B cell (primary cell): Measurements from ENCODE around the gene ENTHD1. TPM values are rescaled to one million over a fixed set of nuclear protein-coding genes. Genes with fewer than 3 reads are reported as not detected.

Source experiments
- ATAC-seq: fragments of 200-7000 bp; cut with Tn5 transposase; one replicate; pipeline ENCODE4 v1.10.0; 2021; ENCODE audit warnings: low read depth, mild to moderate bottlenecking, moderate number of reproducible peaks, moderate library complexity
- CTCF ChIA-PET: fragments of 350-600 bp; sonication (Branson Sonifier 250); formaldehyde crosslinking; loops from one replicate; lab custom pipeline; 2021; ENCODE audit warnings: antibody characterized with exemption, inconsistent platforms; lab: Charles Lee
- POLR2A ChIA-PET: fragments of 350-600 bp; sonication (Branson Sonifier 250); formaldehyde crosslinking; loops from one replicate; lab custom pipeline; 2021; ENCODE audit warnings: antibody characterized with exemption; lab: Charles Lee
- DNase-seq: peaks from one replicate; pipeline ENCODE4 v3.0.0; 2013
- H2AFZ ChIP-seq: 2 replicates; pipeline ENCODE4 v1.6.1; 2012; ENCODE audit warnings: mild to moderate bottlenecking, low read depth, low read length; ENCODE audit not compliant: insufficient read depth, poor library complexity, severe bottlenecking
- H3K27ac ChIP-seq, 2 donors: 1 replicate in 1 of 2; 2 replicates in 1 of 2; pipeline ENCODE4 v1.5.1; 2012 to 2013; ENCODE audit warnings: low read length in 2 of 2, mild to moderate bottlenecking in 2 of 2, moderate library complexity in 1 of 2
- H3K27me3 ChIP-seq, 4 experiments: fragments of 200-600 bp in 1 of 4; sonication (generic) in 1 of 4; replicated peaks in 1 of 4; 1 replicate in 2 of 4; 2 replicates in 2 of 4; pipeline versions ENCODE4 v1.6.1 to v1.7.0; 2013 to 2016; ENCODE audit warnings: low read length in 3 of 4, mild to moderate bottlenecking in 2 of 4, mixed read lengths in 1 of 4, moderate library complexity in 1 of 4; ENCODE audit not compliant: insufficient read depth in 4 of 4, control insufficient read depth in 3 of 4; ENCODE audit errors: control extremely low read depth in 1 of 4
- H3K36me3 ChIP-seq, 2 experiments: replicated peaks in 1 of 2; 1 replicate in 1 of 2; 2 replicates in 1 of 2; pipeline versions ENCODE4 v1.6.1 to v1.7.1; 2013; ENCODE audit warnings: low read length in 1 of 2; ENCODE audit not compliant: insufficient read depth in 2 of 2, control insufficient read depth in 1 of 2; ENCODE audit errors: control extremely low read depth in 1 of 2, extremely low read depth in 1 of 2
- H3K4me1 ChIP-seq, 2 donors: fragments of 200-600 bp in 1 of 2; sonication (generic) in 1 of 2; 1 replicate in 1 of 2; 2 replicates in 1 of 2; pipeline versions ENCODE4 v1.5.1 to v1.6.1; 2013 to 2017; ENCODE audit warnings: low read length in 2 of 2; ENCODE audit not compliant: control insufficient read depth in 2 of 2, insufficient read depth in 2 of 2
- H3K4me2 ChIP-seq: replicated peaks from 2 replicates; pipeline ENCODE3; 2012; ENCODE audit warnings: mild to moderate bottlenecking, low read depth, low read length; ENCODE audit not compliant: poor library complexity, severe bottlenecking
- H3K4me3 ChIP-seq, 5 experiments: fragments of 200-600 bp in 1 of 5; sonication (generic) in 1 of 5; 1 replicate in 3 of 5; 2 replicates in 2 of 5; pipeline versions ENCODE4 v1.5.1 to v1.7.0; 2011 to 2016; ENCODE audit warnings: low read length in 4 of 5, mild to moderate bottlenecking in 4 of 5, low read depth in 2 of 5, control low read depth in 1 of 5, moderate library complexity in 1 of 5; ENCODE audit not compliant: insufficient read depth in 1 of 5; ENCODE audit errors: control extremely low read depth in 1 of 5, extremely low read depth in 1 of 5
- H3K79me2 ChIP-seq: fragments of 200-600 bp; sonication (generic); one replicate; pipeline ENCODE4 v1.6.0; 2016; ENCODE audit warnings: low read length; ENCODE audit not compliant: control insufficient read depth, insufficient read depth
- H3K9ac ChIP-seq: fragments of 200-600 bp; sonication (generic); 2 replicates; pipeline ENCODE4 v1.6.1; 2017; ENCODE audit warnings: mild to moderate bottlenecking, low read length, moderate library complexity
- H3K9me3 ChIP-seq, 3 donors: one replicate each; pipeline versions ENCODE4 v1.6.1 to v1.7.1; 2013; ENCODE audit warnings: low read length in 2 of 3; ENCODE audit not compliant: control insufficient read depth in 2 of 3, insufficient read depth in 1 of 3; ENCODE audit errors: control extremely low read depth in 1 of 3
- H4K20me1 ChIP-seq: 2 replicates; pipeline ENCODE4 v1.6.0; 2012; ENCODE audit warnings: mild to moderate bottlenecking, low read length; ENCODE audit not compliant: insufficient read depth, control insufficient read depth, poor library complexity, severe bottlenecking
- H3K27ac Mint-ChIP-seq: one replicate; pipeline ENCODE4 v1.8.0; 2021; ENCODE audit warnings: mixed read lengths
- H3K27me3 Mint-ChIP-seq: one replicate; pipeline ENCODE4 v1.8.0; 2021; ENCODE audit warnings: mixed read lengths
- H3K4me1 Mint-ChIP-seq: one replicate; pipeline ENCODE4 v1.8.0; 2021; ENCODE audit warnings: mixed read lengths
- H3K4me3 Mint-ChIP-seq: one replicate; pipeline ENCODE4 v1.8.0; 2021; ENCODE audit warnings: mixed read lengths
- H3K9me3 Mint-ChIP-seq: one replicate; pipeline ENCODE4 v1.8.0; 2022; ENCODE audit warnings: mixed read lengths; ENCODE audit not compliant: insufficient read depth
- EZH2 ChIP-seq: IDR thresholded peaks from 2 replicates; pipeline ENCODE4 v1.6.1; 2012; ENCODE audit warnings: borderline replicate concordance, low read depth, mild to moderate bottlenecking, moderate library complexity, low read length; ENCODE audit not compliant: insufficient read depth, poor library complexity, severe bottlenecking
- whole genome bisulfite sequencing: methylation state at CpG from one replicate; pipeline ENCODE4 v1.1.5; 2013; ENCODE audit warnings: missing lambda C conversion rate; ENCODE audit not compliant: insufficient coverage; 5-methylcytosine and 5-hydroxymethylcytosine counted together
- intact Hi-C: fragments of 100-400 bp; cut with micrococcal nuclease; formaldehyde crosslinking; loops from one replicate; pipeline ENCODE4 v1.10.0; 2022
- polyA plus RNA-seq: library from polyadenylated mRNA; depleted of rRNA; stranded (reverse); fragments of >200 nt; gene quantifications from 2 replicates; pipeline ENCODE4 v1.2.3, GENCODE V29; 2012
- total RNA-seq, 2 donors: library from RNA; stranded (reverse); fragments of 120-200 nt in 1 of 2; gene quantifications; 1 replicate in 1 of 2; 2 replicates in 1 of 2; pipeline versions ENCODE4 v1.2.3 to v1.2.4, GENCODE V29; 2013 to 2022
- TF ChIP-seq, protein P1 (sequence below): fragments of 200-600 bp; IDR thresholded peaks from one replicate; pipeline ENCODE4 v1.8.0; 2022; ENCODE audit warnings: antibody characterized with exemption, mild to moderate bottlenecking

The ENTHD1 gene
- total and polyA plus RNA-seq, 2 donors (not counting 1 experiment from before 2014, with no cell fraction given), result not detected

DNA sequence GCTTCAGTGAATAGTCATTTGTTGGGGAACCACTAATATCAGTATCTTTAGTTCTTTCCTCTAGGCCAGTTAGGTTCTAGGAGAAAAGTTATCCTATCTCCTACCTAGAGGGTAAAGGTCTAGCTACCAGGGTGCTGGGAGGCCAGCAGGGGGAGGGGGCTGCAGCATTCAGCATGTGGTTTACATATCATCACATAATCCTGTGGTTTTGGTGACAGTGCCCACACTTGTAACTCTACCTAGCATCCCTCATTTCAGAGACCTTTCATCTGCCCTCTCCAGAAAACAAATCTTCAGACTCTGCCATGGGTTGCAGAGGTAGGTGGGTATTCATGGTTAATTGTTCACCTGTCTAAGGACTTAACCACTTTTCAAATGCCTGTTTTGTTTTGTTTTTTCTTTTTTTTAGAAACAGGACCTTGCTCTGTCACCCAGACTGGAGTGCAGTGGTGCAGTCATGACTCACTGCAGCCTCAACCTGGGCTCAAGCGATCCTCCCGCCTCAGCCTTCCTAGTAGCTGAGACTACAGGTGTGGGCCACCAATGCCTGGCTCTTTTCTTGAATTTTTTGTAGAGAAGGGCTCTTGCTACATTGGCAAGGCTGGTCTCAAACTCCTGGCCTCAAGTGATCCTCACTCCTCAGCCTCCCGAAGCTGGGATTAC is 146.8 kb downstream of the ENTHD1 start:
- Histone ChIP-seq H3K36me3 (no peaks in the 10 kb centered on the region), H3K27me3 (no peaks in the 10 kb centered on the region), H3K9ac (no peak overlapping the region), H3K4me3 (no peak overlapping the region), H3K79me2 (no peaks in the 10 kb centered on the region), H3K4me1 (peaks cover 14 to 22% of the 10 kb centered on the region in 2 donors), H4K20me1 (no peaks in the 10 kb centered on the region), H3K4me2 (no peak overlapping the region), H3K9me3 (peaks cover 0 to 16% (median 0%) of the 10 kb centered on the region in 3 donors), H2AFZ (no peak overlapping the region), H3K27ac (peak overlapping the region in 1 of 2 donors; percentile 37)
- H3K4me1 Mint-ChIP-seq, result peaks cover 21% of the 10 kb centered on the region
- intact Hi-C loops, result no loop called here
- H3K27me3 Mint-ChIP-seq, result no peaks in the 10 kb centered on the region
- H3K9me3 Mint-ChIP-seq, result no peaks in the 10 kb centered on the region
- no peak overlapping the region for H3K27ac Mint-ChIP-seq
- DNase-seq, result no peak
- WGBS, result 95% methylated on average over 2 of the region's 3 CpGs
- ATAC-seq, result no peak
- POLR2A ChIA-PET, result no interaction called here
- CTCF ChIA-PET, result no interaction called here
- TF ChIP-seq EZH2, result no peak
- TF ChIP-seq, protein P1, sequence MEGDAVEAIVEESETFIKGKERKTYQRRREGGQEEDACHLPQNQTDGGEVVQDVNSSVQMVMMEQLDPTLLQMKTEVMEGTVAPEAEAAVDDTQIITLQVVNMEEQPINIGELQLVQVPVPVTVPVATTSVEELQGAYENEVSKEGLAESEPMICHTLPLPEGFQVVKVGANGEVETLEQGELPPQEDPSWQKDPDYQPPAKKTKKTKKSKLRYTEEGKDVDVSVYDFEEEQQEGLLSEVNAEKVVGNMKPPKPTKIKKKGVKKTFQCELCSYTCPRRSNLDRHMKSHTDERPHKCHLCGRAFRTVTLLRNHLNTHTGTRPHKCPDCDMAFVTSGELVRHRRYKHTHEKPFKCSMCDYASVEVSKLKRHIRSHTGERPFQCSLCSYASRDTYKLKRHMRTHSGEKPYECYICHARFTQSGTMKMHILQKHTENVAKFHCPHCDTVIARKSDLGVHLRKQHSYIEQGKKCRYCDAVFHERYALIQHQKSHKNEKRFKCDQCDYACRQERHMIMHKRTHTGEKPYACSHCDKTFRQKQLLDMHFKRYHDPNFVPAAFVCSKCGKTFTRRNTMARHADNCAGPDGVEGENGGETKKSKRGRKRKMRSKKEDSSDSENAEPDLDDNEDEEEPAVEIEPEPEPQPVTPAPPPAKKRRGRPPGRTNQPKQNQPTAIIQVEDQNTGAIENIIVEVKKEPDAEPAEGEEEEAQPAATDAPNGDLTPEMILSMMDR, result no peak
- H3K4me3 Mint-ChIP-seq, result no peak overlapping the region

DNA sequence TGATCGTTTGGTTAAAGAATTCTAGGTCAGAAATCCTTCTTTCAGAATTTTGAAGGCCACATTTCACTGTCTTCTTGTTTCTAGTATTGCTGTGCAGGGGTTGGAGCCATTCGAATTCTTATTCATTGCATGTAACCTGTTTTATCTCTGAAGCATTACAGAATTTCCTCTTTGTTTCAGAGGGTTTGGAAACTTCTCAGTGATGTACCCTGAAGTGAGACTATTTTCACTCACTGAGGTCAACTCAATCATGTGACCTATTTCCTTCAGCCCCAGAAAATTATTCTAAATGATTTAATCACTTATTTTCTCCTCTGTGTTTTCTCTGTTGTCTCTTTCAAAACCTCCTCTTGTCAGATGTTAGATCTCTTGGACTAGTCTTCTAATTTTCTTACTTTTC is 147.8 kb downstream of the ENTHD1 start:
- H3K9me3 Mint-ChIP-seq, result peaks cover 4% of the 10 kb centered on the region
- Histone ChIP-seq H3K4me1 (peaks cover 14 to 22% of the 10 kb centered on the region in 2 donors), H3K27ac (peak overlapping the region; percentile 4 to 37), H4K20me1 (no peaks in the 10 kb centered on the region), H3K4me2 (peak overlapping the region; percentile 50), H3K9ac (no peak overlapping the region), H2AFZ (peak overlapping the region; percentile 42), H3K36me3 (no peaks in the 10 kb centered on the region), H3K9me3 (peaks cover 0 to 16% (median 0%) of the 10 kb centered on the region in 3 donors), H3K4me3 (no peak overlapping the region), H3K27me3 (no peaks in the 10 kb centered on the region), H3K79me2 (no peaks in the 10 kb centered on the region)
- no peaks in the 10 kb centered on the region for H3K27me3 Mint-ChIP-seq
- peak; percentile 33 for ATAC-seq
- peaks cover 21% of the 10 kb centered on the region for H3K4me1 Mint-ChIP-seq
- TF ChIP-seq, protein P1, result no peak
- no peak for TF ChIP-seq EZH2
- peak overlapping the region; percentile 43 for H3K27ac Mint-ChIP-seq
- DNase-seq, result peak; percentile 17
- POLR2A ChIA-PET, result interaction anchor here (0.6 kb wide), 1 partner anchor 710 kb away, joined by 5 read pairs; no protein-coding TSS in a partner anchor
- CTCF ChIA-PET, result no interaction called here
- 60% methylated on average over 1 of the region's 2 CpGs for WGBS
- peak overlapping the region; percentile 30 for H3K4me3 Mint-ChIP-seq
- intact Hi-C loops, result no loop called here
